Body of pancreas (tissue), 4 donors: ENCODE measurements around the gene CLDN4.

Source experiments
- CTCF ChIP-seq, 7 experiments: fragments of 450-650 bp in 4 of 7; fragments of 200-600 bp in 3 of 7; sonication (generic) in 3 of 7; IDR thresholded peaks; one replicate each; pipeline ENCODE4 v1.5.1; 2016 to 2019; ENCODE audit warnings: antibody characterized with exemption in 7 of 7
- POLR2A ChIP-seq, 3 donors: fragments of 450-650 bp; IDR thresholded peaks; one replicate each; pipeline ENCODE4 v1.6.1; 2016; ENCODE audit warnings: antibody characterized with exemption in 3 of 3, mild to moderate bottlenecking in 2 of 3

GRCh38 chr7:73827567-73828106 lies 3.2 kb upstream of the CLDN4 start:
- no peak for TF ChIP-seq CTCF (IDR thresholded peaks at IDR 0.05)
- peak in 2 of 3 donors; percentile 64 to 77 for TF ChIP-seq POLR2A (IDR thresholded peaks at IDR 0.05)
